Heart right ventricle (tissue), 16 donors: ENCODE results near the gene PYGM. TPM values are rescaled to one million over a fixed set of nuclear protein-coding genes. Genes with fewer than 3 reads are reported as not detected.

ENCODE experiments used
- ATAC-seq, 8 donors: fragments of 200-7000 bp; cut with Tn5 transposase; one replicate each; pipeline ENCODE4 v1.9.1; 2020; ENCODE audit warnings: mild to moderate bottlenecking in 8 of 8, moderate library complexity in 8 of 8, moderate number of reproducible peaks in 1 of 8
- DNase-seq, 2 donors: peaks; one replicate each; pipeline ENCODE4 v3.0.0-alpha.2; 2020
- H3K27ac ChIP-seq, 10 donors: fragments of 200-600 bp; sonication (generic) in 2 of 10; one replicate each; pipeline versions ENCODE4 v1.5.0 to v1.8.0; 2020 to 2022; ENCODE audit warnings: mild to moderate bottlenecking in 3 of 10
- H3K27me3 ChIP-seq, 7 donors: fragments of 200-600 bp; one replicate each; pipeline ENCODE4 v1.8.0; 2021 to 2022; ENCODE audit warnings: mild to moderate bottlenecking in 2 of 7
- H3K36me3 ChIP-seq, 9 donors: fragments of 200-600 bp; sonication (generic) in 1 of 9; one replicate each; pipeline versions ENCODE4 v1.5.0 to v1.8.0; 2020 to 2022; ENCODE audit warnings: mild to moderate bottlenecking in 2 of 9
- H3K4me1 ChIP-seq, 9 donors: fragments of 200-600 bp; sonication (generic) in 1 of 9; one replicate each; pipeline versions ENCODE4 v1.5.0 to v1.8.0; 2020 to 2022; ENCODE audit warnings: mild to moderate bottlenecking in 4 of 9
- H3K4me3 ChIP-seq, 10 donors: fragments of 200-600 bp; sonication (generic) in 2 of 10; one replicate each; pipeline versions ENCODE4 v1.5.0 to v1.8.0; 2020 to 2022; ENCODE audit warnings: mild to moderate bottlenecking in 7 of 10, moderate library complexity in 2 of 10
- H3K9me3 ChIP-seq, 11 donors: fragments of 200-600 bp in 10 of 11; sonication (generic) in 2 of 11; one replicate each; pipeline versions ENCODE4 v1.5.0 to v1.8.0; 2013 to 2022; ENCODE audit warnings: mild to moderate bottlenecking in 2 of 11, control low read depth in 1 of 11, moderate library complexity in 1 of 11
- CTCF ChIP-seq, 9 donors: fragments of 200-600 bp; sonication (generic) in 2 of 9; IDR thresholded peaks; one replicate each; pipeline versions ENCODE4 v1.5.0 to v1.8.0; 2021 to 2022; ENCODE audit warnings: antibody characterized with exemption in 9 of 9, mild to moderate bottlenecking in 5 of 9, moderate library complexity in 1 of 9
- WGBS, 2 donors: extraction: QIAGEN DNeasy Blood & Tissue Kit; methylation state at CpG; one replicate each; pipeline ENCODE4 v1.1.7; 2013; ENCODE audit warnings: inconsistent platforms in 1 of 2; 5-methylcytosine and 5-hydroxymethylcytosine counted together
- intact Hi-C, 10 donors: fragments of 100-400 bp; cut with DNase I; formaldehyde crosslinking; loops; one replicate each; pipeline versions ENCODE4 v1.11.1 to v1.14.2; 2022
- polyA plus RNA-seq, 2 donors: library from polyadenylated mRNA; stranded (reverse); fragments of 200-250 nt; gene quantifications; one replicate each; pipeline ENCODE4 v1.2.3, GENCODE V29; 2013
- total RNA-seq, 10 donors: library from RNA; stranded (reverse); fragmentation: NEBNext Ultra II Directional in 3 of 10; extraction: Animal tissue kit (Norgen Biotek cat#: 25700) in 3 of 10; gene quantifications; one replicate each; pipeline versions ENCODE4 v1.2.1 to v1.2.4, GENCODE V29; 2021 to 2023
- donor health status: Arrhythmogenic right ventricular cardiomyopathy.
- donor health status: ischemic (EF 13 %, LVEDD 7.1; RV severe dilation, severe dysfunction).
- donor health status: healthy with polysubstance abuse.
- donor health status: DM: no; HTN: yes; CAD: no.
- donor health status: DM: no; HTN: no; CAD: no.
- donor health status: ischemic (EF 25% LVEDD 6.9; RV normal size, moderate dysfunction).
- donor health status: ischemic (EF 25% LVEDD 5.7; RV mildly dilated, moderate dysfunction).
- donor health status: healthy.
- donor health status: DM: yes; HTN: yes; CAD: no.
- donor health status: Ischemic cardiomyopathy.
- donor health status: ischemic (EF 35%, LVEDD 5.7; RV mildly dilated, moderate dysfunction).
- donor health status: nonischemic (EF 11% LVEDD 7.7; RV severe dilation, severe dysfunction).
- donor health status: DM: yes; HTN: yes; CAD: no.
- donor health status: PGD.
- donor health status: ischemic (EF 29% LVEDD 5.4; RV normal size, mild dysfunction).
- donor health status: nonischemic (EF 23%, LVEDD 6.1; RV moderate dilation, normal function).

The PYGM gene
- total and polyA plus RNA-seq, 12 donors: 11.3 to 249 (median 115) TPM

GRCh38 chr11:64744544-64745188 is 15.1 kb downstream of the PYGM start:
- peak overlapping the region; percentile 44 to 80 (median 68) for H3K4me3 ChIP-seq
- intact Hi-C loops: loop anchor here in 1 of 10 donors (5.0 kb wide), 1 partner anchor 33 kb away; the partner anchor contains the start of gene SF1

GRCh38 chr11:64743591-64744543 is 15.9 kb downstream of the PYGM start, which contains the start of gene RASGRP2:
TSS of gene RASGRP2 (minus strand) at chr11:64744142. CDS start at chr11:64742866, 1,276 bp downstream.
- 1% methylated on average over 57 of the region's 57 CpGs for WGBS, 2 donors
- H3K4me1 ChIP-seq: peaks cover 16 to 44% (median 41%) of the 10 kb centered on the region in 9 donors
- intact Hi-C loops: loop anchor here in 1 of 10 donors (5.0 kb wide), 1 partner anchor 33 kb away; the partner anchor contains the start of gene SF1

More at GRCh38 chr11:64744544-64745188, 15.1 kb downstream of the PYGM start:
- WGBS, 2 donors: 1 to 2% methylated on average over 29 to 89 of the region's 89 CpGs
- no peaks in the 10 kb centered on the region for H3K9me3 ChIP-seq
- no peak for DNase-seq
- ATAC-seq: no peak
- peaks cover 16 to 44% (median 41%) of the 10 kb centered on the region in 9 donors for H3K4me1 ChIP-seq
- no peaks in the 10 kb centered on the region for H3K27me3 ChIP-seq
- peak overlapping the region; percentile 91 to 99 (median 96) for H3K27ac ChIP-seq
- TF ChIP-seq CTCF (IDR thresholded peaks at IDR 0.05): no peak
- peaks cover 0 to 14% (median 0%) of the 10 kb centered on the region in 9 donors for H3K36me3 ChIP-seq

GRCh38 chr11:64742889-64743590 is 16.7 kb downstream of the PYGM start:
- Histone ChIP-seq H3K27me3 (no peaks in the 10 kb centered on the region), H3K36me3 (peaks cover 0 to 23% (median 0%) of the 10 kb centered on the region in 9 donors), H3K27ac (peak overlapping the region; percentile 82 to 99 (median 96)), H3K4me1 (peaks cover 16 to 44% (median 41%) of the 10 kb centered on the region in 9 donors), H3K9me3 (no peaks in the 10 kb centered on the region), H3K4me3 (peak overlapping the region; percentile 43 to 80 (median 68))
- ATAC-seq (peak; percentile 35 to 64 (median 52)), DNase-seq (peak; percentile 77 to 88)
- TF ChIP-seq CTCF (IDR thresholded peaks at IDR 0.05): peak; percentile 83 to 92 (median 88)
- WGBS, 2 donors: 0% methylated on average over 51 to 58 of the region's 58 CpGs
- intact Hi-C loops: loop anchor here in 1 of 10 donors (5.0 kb wide), 1 partner anchor 34 kb away; the partner anchor contains the start of gene SF1

More at GRCh38 chr11:64743591-64744543, 15.9 kb downstream of the PYGM start, which contains the start of gene RASGRP2:
- ATAC-seq: peak; percentile 40 to 64 (median 55)
- H3K4me3 ChIP-seq: peak within 1 kb of the TSS; percentile 44 to 80 (median 68)
- peak within 1 kb of the TSS; percentile 91 to 99 (median 96) for H3K27ac ChIP-seq
- TF ChIP-seq CTCF (IDR thresholded peaks at IDR 0.05): peak; percentile 68 to 85 (median 79)
- no peaks in the 10 kb centered on the region for H3K27me3 ChIP-seq
- H3K36me3 ChIP-seq: peaks cover 0 to 22% (median 0%) of the 10 kb centered on the region in 9 donors
- peak; percentile 90 to 92 for DNase-seq
- H3K9me3 ChIP-seq: no peaks in the 10 kb centered on the region
